Fibroblast of the aortic adventitia (primary cell): ENCODE results near the gene BAIAP2L1. TPM values are rescaled to one million over a fixed set of nuclear protein-coding genes. Genes with fewer than 3 reads are reported as not detected.

Source experiments
- DNase-seq: peaks from one replicate; pipeline ENCODE4 v3.0.0-alpha.2; 2010; ENCODE audit warnings: low read depth
- H3K4me3 ChIP-seq: 2 replicates; pipeline ENCODE4 v1.5.1; 2011; ENCODE audit warnings: low read depth, mild to moderate bottlenecking, control low read depth, low read length, moderate library complexity
- total RNA-seq: library from RNA; depleted of rRNA; stranded (reverse); fragments of >200 nt; gene quantifications from 2 replicates; pipeline ENCODE4 v1.2.3, GENCODE V29; 2012; ENCODE audit warnings: low replicate concordance
- TF ChIP-seq, protein P1 (sequence below): IDR thresholded peaks from 2 replicates; pipeline ENCODE4 v1.5.1; 2011; ENCODE audit warnings: mild to moderate bottlenecking, low read length, control low read depth, inconsistent platforms; ENCODE audit not compliant: insufficient read depth

The BAIAP2L1 gene
- total RNA-seq, 1 donor = 2.8 TPM

DNA sequence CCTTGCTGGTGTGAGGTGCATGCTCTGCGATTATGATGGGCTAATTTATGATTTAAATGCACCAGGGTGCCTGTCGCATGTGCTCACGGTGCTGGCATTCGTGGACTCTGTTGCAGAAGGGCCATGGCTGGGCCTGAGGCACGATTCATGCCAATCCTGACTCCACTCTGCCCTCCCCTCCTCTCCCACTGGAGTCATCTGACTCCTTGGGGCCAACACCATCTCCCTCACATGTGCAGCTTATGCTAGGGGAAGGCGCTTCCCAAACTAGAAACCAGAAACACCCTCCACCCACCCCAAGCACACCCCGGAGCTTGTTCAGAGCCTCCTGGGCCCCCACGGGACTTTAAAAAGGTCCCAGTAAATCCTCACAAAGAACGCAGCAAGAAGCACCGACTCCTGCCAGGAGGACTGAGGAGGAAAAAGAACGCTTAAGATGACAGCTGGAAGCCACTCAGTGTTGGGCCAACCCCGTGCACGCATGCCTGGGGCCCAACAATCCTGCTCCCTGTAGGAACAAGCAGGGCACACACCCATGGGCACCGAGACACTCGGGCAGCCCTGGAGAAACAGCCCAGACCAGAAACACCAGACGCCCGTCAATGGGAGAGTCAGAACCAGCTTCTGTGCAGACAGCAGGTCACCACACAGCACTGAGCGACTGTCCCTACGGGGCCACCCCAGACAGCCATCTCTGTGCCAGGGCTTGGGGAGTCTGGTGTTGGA is 105.3 kb downstream of the BAIAP2L1 start:
- H3K4me3 ChIP-seq = no peak overlapping the region
- TF ChIP-seq, protein P1, sequence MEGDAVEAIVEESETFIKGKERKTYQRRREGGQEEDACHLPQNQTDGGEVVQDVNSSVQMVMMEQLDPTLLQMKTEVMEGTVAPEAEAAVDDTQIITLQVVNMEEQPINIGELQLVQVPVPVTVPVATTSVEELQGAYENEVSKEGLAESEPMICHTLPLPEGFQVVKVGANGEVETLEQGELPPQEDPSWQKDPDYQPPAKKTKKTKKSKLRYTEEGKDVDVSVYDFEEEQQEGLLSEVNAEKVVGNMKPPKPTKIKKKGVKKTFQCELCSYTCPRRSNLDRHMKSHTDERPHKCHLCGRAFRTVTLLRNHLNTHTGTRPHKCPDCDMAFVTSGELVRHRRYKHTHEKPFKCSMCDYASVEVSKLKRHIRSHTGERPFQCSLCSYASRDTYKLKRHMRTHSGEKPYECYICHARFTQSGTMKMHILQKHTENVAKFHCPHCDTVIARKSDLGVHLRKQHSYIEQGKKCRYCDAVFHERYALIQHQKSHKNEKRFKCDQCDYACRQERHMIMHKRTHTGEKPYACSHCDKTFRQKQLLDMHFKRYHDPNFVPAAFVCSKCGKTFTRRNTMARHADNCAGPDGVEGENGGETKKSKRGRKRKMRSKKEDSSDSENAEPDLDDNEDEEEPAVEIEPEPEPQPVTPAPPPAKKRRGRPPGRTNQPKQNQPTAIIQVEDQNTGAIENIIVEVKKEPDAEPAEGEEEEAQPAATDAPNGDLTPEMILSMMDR = no peak
- DNase-seq = no peak

DNA sequence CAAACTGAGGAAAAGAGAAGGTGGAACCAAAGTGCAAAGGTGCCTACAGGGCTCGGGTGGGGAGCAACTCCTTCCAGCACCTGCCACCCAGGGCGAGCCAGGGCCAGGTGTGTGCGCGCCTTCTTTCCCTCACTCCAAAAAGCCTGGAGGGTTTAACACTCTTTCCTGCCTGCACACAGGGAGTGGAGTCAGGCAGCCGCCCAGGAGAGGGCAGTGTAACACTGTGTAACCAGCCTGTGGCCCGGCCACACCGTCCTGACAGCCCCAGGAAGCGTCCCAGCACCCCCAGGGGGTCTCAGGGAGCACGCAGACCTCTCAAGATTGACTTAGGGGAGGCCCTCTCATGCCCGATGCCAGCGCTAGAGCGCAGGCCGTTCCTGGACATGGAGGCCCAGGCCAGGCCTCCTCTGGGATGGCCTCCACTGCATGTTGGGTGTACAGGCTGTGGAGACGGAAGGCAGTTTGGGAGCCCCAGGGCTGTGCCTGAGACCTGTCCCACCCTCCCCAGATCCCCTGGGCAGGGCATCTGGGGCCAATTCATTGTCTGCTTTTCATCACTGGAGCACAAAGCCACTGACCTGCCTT is 106.0 kb downstream of the BAIAP2L1 start:
- no peak for DNase-seq

DNA sequence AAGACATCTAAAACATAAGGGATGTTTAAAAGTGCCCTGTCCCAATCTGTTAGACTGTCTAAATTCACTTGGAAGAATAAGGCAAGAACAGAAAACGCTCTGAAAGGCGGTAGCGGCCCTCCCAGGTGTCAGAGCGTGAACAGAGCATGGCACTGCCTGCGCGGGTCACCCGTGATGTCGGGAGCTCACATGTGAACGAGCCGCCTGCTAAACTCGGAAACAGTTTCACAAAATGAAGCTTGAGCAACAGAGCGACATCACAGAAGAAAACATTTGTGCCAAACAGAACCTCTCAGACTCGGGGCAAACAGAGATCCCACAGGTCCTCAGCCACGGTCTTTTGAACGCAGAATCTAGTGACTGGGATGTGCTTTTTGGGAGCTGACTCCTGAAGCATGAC is 106.6 kb downstream of the BAIAP2L1 start:
- no peak overlapping the region for H3K4me3 ChIP-seq
- TF ChIP-seq, protein P1 = no peak
- no peak for DNase-seq

More for the DNA sequence above, 106.0 kb downstream of the BAIAP2L1 start:
- TF ChIP-seq, protein P1 = peak; percentile 57
- H3K4me3 ChIP-seq = no peak overlapping the region

DNA sequence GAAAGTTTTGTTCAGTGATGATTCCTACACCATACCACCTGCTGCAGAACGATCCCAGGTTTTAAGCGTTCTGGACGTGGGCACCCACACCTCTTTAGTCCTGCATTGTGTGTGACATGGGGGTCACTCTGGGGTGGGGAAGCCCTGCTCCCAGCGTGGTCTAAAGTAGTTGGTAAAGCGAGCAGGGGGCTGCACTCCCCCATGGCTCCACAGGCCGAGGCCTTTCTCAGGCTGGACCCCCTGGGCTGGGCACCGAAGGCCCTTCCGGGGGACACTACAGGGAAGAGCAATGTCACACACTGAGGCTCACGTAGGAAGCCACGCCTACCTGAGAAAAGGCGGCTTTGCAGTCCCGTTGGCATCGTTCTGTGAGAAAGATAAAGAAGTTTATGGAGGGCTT is 107.1 kb downstream of the BAIAP2L1 start:
- DNase-seq = no peak
- H3K4me3 ChIP-seq = no peak overlapping the region
- TF ChIP-seq, protein P1 = no peak

DNA sequence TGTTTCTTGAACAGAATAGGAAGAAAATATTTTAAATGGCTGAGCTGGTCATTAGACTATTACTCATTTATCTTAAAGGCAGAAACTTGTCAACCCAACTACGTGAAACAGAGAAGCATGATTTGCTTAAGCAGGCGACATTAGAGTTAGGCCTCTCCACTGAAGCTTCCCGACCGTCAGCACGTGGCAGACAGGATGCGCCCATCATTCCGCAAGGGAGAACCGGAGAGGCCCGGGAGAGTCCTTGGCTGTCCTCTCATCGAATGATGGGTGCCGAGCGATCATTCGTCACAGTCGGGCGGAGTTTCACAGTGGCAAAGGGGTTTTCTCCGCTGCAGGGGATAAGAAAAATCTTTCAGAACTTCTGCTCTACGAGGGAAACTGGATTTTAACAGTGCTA is 107.6 kb downstream of the BAIAP2L1 start:
- TF ChIP-seq, protein P1 = no peak

DNA sequence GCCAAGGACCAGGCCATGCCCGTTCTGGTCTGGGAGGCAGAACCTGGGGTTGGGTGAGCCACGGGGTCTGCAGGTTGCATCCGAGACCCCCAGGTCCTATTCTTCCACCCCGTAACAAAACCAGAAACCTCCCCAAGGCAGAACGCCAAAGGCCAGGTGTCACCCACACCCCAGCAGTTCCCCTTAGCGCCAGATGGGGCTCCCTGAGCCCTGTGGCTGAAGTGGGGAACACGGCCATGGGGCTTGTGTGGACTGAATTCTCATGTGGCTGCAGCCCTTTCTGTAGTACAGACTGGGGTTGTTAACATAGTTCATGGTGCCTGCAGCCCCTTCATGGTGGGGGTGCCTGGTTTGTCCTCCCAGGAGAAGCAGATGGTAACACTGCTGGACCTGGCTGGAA is 109.2 kb downstream of the BAIAP2L1 start:
- H3K4me3 ChIP-seq = no peak overlapping the region
- DNase-seq = no peak
- TF ChIP-seq, protein P1 = peak; percentile 19

More for the DNA sequence above, 107.6 kb downstream of the BAIAP2L1 start:
- H3K4me3 ChIP-seq = no peak overlapping the region
- DNase-seq = no peak
